ENCODE results near the gene INSL3. TPM values are rescaled to one million over a fixed set of nuclear protein-coding genes. Genes with fewer than 3 reads are reported as not detected.
"Not testable (repeated sequence)": the region's sequence is repeated elsewhere in the genome, so short reads cannot be mapped to it uniquely, and the experiment has no call there.

INSL3 gene
- total RNA-seq, 1 experiment from 2014 or later: not detected

DNA sequence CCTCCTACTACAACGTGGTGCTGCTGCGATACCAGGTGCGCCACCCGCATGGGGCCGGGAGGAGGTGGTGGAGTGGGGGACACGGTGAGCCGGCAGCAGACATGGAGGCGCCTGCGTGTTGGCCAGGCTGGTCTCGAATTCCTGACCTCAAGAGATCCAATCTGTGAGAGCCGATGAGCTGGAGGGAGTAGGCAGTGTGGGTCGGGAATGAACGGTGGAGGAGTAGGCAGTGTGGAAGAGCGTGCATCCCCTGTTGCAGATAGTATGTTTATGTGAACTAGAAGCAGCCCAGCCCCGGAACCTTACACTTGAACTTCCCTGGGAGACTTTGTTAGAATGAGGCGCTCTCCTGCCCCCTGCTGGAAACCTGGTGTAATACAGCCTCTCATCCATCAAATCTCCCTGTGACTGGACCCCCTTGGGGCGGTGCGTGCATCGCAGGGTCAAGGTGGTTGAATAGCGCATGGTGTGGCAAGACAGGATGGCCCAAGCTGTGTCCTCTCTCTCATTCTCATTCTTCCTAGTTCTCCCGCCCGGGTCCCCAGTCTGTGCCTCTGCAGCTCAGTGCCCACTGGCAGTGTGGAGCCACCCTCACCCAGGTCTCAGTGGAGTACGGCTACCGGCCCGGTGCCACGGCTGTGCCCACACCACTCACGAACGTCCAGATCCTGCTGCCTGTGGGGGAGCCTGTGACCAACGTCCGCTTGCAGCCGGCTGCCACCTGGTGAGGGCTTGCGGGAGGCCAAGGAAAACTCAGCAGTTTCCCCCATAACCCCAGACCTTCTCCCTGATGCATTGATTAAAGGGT lies 36.9 kb downstream of the INSL3 start:
- POLR2A ChIA-PET (ENCODE audit: low non-redundant PET): no interaction called here
- H3K4me1 ChIP-seq (ENCODE audit: insufficient read depth, low read length, poor library complexity, severe bottlenecking): no peaks in the 10 kb centered on the region
- H3K4me3 ChIP-seq (ENCODE audit: low read depth, low read length, poor library complexity, severe bottlenecking): no peak overlapping the region
- intact Hi-C loops (cut with micrococcal nuclease; ENCODE audit: unreplicated experiment): no loop called here
- peak; percentile 88 for TF ChIP-seq CTCF (conservative IDR thresholded peaks at IDR 0.05; ENCODE audit: low read depth, low read length)
- no peak for TF ChIP-seq EZH2 (IDR thresholded peaks at IDR 0.05; ENCODE audit: borderline replicate concordance, low read depth, low read length, poor library complexity, severe bottlenecking)
- no peaks in the 10 kb centered on the region for H3K36me3 ChIP-seq (ENCODE audit: insufficient read depth, low read length, poor library complexity, severe bottlenecking)
- CTCF ChIA-PET: no interaction called here
- no peaks in the 10 kb centered on the region for H3K27me3 ChIP-seq (replicated peaks; ENCODE audit: insufficient read depth, low read depth, low read length, poor library complexity)
- BruUV-seq (replicated peaks): no TSS peak
- no peak overlapping the region for H3K27ac ChIP-seq (ENCODE audit: low read depth, low read length, poor library complexity, severe bottlenecking)
- no peaks in the 10 kb centered on the region for H3K9me3 ChIP-seq (ENCODE audit: low read depth, low read length, poor library complexity, severe bottlenecking)
- peak; percentile 87 for DNase-seq (ENCODE audit: low spot score)

DNA sequence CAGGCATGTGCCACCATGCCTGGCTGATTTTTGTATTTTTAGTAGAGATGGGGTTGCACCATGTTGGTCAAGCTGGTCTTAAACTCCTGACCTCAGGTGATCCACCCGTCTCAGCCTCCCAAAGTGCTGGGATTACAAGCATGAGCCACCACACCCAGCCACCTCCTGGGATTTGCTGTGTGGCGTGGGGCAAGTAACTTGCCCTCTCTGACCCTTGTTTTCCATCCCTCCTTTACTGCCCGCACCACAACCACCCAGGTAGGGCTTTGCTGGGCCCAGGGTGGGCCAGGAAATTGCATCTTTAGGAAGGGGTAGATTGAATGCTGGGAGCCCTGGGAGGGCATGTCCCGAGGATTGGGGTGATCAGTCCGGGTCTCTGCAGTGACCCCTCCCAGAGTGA lies 37.6 kb downstream of the INSL3 start:
- POLR2A ChIA-PET (ENCODE audit: low non-redundant PET); H3K9me3 ChIP-seq (ENCODE audit: low read depth, low read length, poor library complexity, severe bottlenecking); H3K4me1 ChIP-seq (ENCODE audit: insufficient read depth, low read length, poor library complexity, severe bottlenecking); H3K27ac ChIP-seq (ENCODE audit: low read depth, low read length, poor library complexity, severe bottlenecking); BruUV-seq (replicated peaks); H3K4me3 ChIP-seq (ENCODE audit: low read depth, low read length, poor library complexity, severe bottlenecking); H3K27me3 ChIP-seq (replicated peaks; ENCODE audit: insufficient read depth, low read depth, low read length, poor library complexity); DNase-seq (ENCODE audit: low spot score); H3K36me3 ChIP-seq (ENCODE audit: insufficient read depth, low read length, poor library complexity, severe bottlenecking); intact Hi-C loops (cut with micrococcal nuclease; ENCODE audit: unreplicated experiment): not testable (repeated sequence)
- CTCF ChIA-PET: interaction anchor here (0.7 to 1.2 kb wide), 2 partner anchors 287 to 324 kb away, joined by 3 to 4 read pairs; no protein-coding TSS in a partner anchor

DNA sequence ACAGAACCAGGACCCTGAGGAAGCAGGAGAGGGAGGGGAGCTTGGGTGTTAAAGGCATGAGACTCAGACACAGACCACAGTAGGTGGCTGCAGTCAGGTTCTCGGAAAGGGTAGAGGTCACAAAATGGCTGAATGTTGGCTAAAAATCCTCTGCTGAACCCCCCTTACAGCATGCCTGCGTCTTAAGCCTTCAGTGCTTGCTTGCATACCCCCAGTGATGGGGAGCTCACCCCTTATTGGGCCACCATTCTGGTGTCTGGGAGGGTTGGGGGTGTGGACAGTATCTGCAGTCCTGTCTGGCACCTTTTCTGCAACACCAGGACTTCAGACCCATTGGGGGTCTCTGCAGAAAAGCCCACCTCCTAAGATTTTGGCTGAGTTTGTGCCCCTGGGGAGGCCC lies 40.5 kb downstream of the INSL3 start:
- no TSS peak for BruUV-seq (replicated peaks)
- Histone ChIP-seq H3K4me3 (ENCODE audit: low read depth, low read length, poor library complexity, severe bottlenecking) (no peak overlapping the region), H3K27me3 (replicated peaks; ENCODE audit: insufficient read depth, low read depth, low read length, poor library complexity) (no peaks in the 10 kb centered on the region), H3K9me3 (ENCODE audit: low read depth, low read length, poor library complexity, severe bottlenecking) (no peaks in the 10 kb centered on the region), H3K27ac (ENCODE audit: low read depth, low read length, poor library complexity, severe bottlenecking) (no peak overlapping the region), H3K36me3 (ENCODE audit: insufficient read depth, low read length, poor library complexity, severe bottlenecking) (no peaks in the 10 kb centered on the region), H3K4me1 (ENCODE audit: insufficient read depth, low read length, poor library complexity, severe bottlenecking) (peaks cover 8% of the 10 kb centered on the region)
- ChIA-PET CTCF (no interaction called here), POLR2A (ENCODE audit: low non-redundant PET) (no interaction called here)
- intact Hi-C loops (cut with micrococcal nuclease; ENCODE audit: unreplicated experiment): no loop called here
- no peak for TF ChIP-seq CTCF (conservative IDR thresholded peaks at IDR 0.05; ENCODE audit: low read depth, low read length)
- TF ChIP-seq EZH2 (IDR thresholded peaks at IDR 0.05; ENCODE audit: borderline replicate concordance, low read depth, low read length, poor library complexity, severe bottlenecking): no peak
- DNase-seq (ENCODE audit: low spot score): no peak
